Stimulated activated naive CD4-positive, alpha-beta T cell treated with Interleukin-2 at 50 U/mL for 16 hours (primary cell): ENCODE measurements around the gene IGF2BP1.
"Not testable (repeated sequence)": the region's sequence is repeated elsewhere in the genome, so short reads cannot be mapped to it uniquely, and the experiment has no call there.

ENCODE experiments used
- DNase-seq: peaks from one replicate; lab custom pipeline; 2025; lab: John Stamatoyannopoulos, UW

Gene IGF2BP1

GRCh38 chr17:48995974-48996721 lies 1.0 kb upstream of the IGF2BP1 start:
- DNase-seq: no peak

- DNase-seq: no peak
These were observed 473 bp upstream of the IGF2BP1 start for GRCh38 chr17:48996722-48997102.

- no peak for DNase-seq
These were observed 822 bp downstream of the IGF2BP1 start for GRCh38 chr17:48997827-48998586.

GRCh38 chr17:48998587-48999440 lies 1.6 kb downstream of the IGF2BP1 start:
- DNase-seq: no peak

- no peak for DNase-seq
These were observed 3.8 kb downstream of the IGF2BP1 start for GRCh38 chr17:49000943-49001342.

GRCh38 chr17:49001671-49002070 lies 4.5 kb downstream of the IGF2BP1 start:
- no peak for DNase-seq

- DNase-seq: no peak
These were observed 5.1 kb downstream of the IGF2BP1 start for GRCh38 chr17:49002331-49002730.

- no peak for DNase-seq
These were observed 5.6 kb downstream of the IGF2BP1 start for GRCh38 chr17:49002766-49003165.

- DNase-seq: no peak
These were observed 6.6 kb downstream of the IGF2BP1 start for GRCh38 chr17:49003557-49004511.

GRCh38 chr17:49005140-49005539 lies 8.0 kb downstream of the IGF2BP1 start:
- no peak for DNase-seq

GRCh38 chr17:49008908-49009307 lies 11.7 kb downstream of the IGF2BP1 start:
- not testable (repeated sequence) for DNase-seq

- DNase-seq: no peak
These were observed 15.6 kb downstream of the IGF2BP1 start for GRCh38 chr17:49012769-49013255.

GRCh38 chr17:49013311-49014213 lies 16.4 kb downstream of the IGF2BP1 start:
- no peak for DNase-seq

- no peak for DNase-seq
These were observed 18.2 kb downstream of the IGF2BP1 start for GRCh38 chr17:49015179-49015923.

- DNase-seq: no peak
These were observed 19.0 kb downstream of the IGF2BP1 start for GRCh38 chr17:49015924-49016774.

- DNase-seq: no peak
These were observed 19.7 kb downstream of the IGF2BP1 start for GRCh38 chr17:49016775-49017463.

GRCh38 chr17:49018116-49018612 lies 21.0 kb downstream of the IGF2BP1 start:
- DNase-seq: no peak

- DNase-seq: no peak
These were observed 21.6 kb downstream of the IGF2BP1 start for GRCh38 chr17:49018748-49019147.
